H1 (cell line): ENCODE results near the gene SLC9C1. TPM values are rescaled to one million over a fixed set of nuclear protein-coding genes. Genes with fewer than 3 reads are reported as not detected.

Experiments
- ASH2L ChIP-seq: fragments of 200-600, 300-600 bp; sonication (generic); IDR thresholded peaks from one replicate; pipeline ENCODE4 v1.7.1; 2017; ENCODE audit warnings: low read length
- SAP30 ChIP-seq: fragments of 300-600 bp; sonication (generic); IDR thresholded peaks from 2 replicates; pipeline ENCODE4 v1.7.1; 2012; ENCODE audit warnings: low read length, moderate library complexity, mild to moderate bottlenecking, inconsistent platforms; ENCODE audit not compliant: insufficient read depth, insufficient replicate concordance
- polyA plus RNA-seq, 7 experiments: library from polyadenylated mRNA; depleted of rRNA in 3 of 7; stranded (reverse) in 5 of 7; unstranded in 2 of 7; fragments of >200 nt in 5 of 7; fragments of 200-250 nt in 2 of 7; gene quantifications; 1 replicate in 5 of 7; 2 replicates in 1 of 7; 4 replicates in 1 of 7; pipeline versions ENCODE4 v1.2.1 to v1.2.3, GENCODE V29; 2011 to 2013; ENCODE audit warnings: missing spikeins in 2 of 7, mixed read lengths in 2 of 7
- total RNA-seq: library from RNA; stranded (reverse); fragmentation: NEBNext Ultra II Directional; extraction: Animal tissue kit (Norgen Biotek cat#: 25700); gene quantifications from 2 replicates; pipeline ENCODE4 v1.2.1, GENCODE V29; 2021

Gene SLC9C1
- total and polyA plus RNA-seq, 2 of the 8 experiments (the other 6 are each of a cell fraction or from before 2014, with no cell fraction given) = 0.15 to 0.24 TPM

- TF ChIP-seq SAP30 = no peak
- no peak for TF ChIP-seq ASH2L
- TF ChIP-seq, all 59 proteins: peak for 0
These were observed 178.1 kb downstream of the SLC9C1 start (continued) for GRCh38 chr3:112115806-112116383.
